ENCODE results near the gene GPR137C.
"Not testable (repeated sequence)": the region's sequence is repeated elsewhere in the genome, so short reads cannot be mapped to it uniquely, and the experiment has no call there.

The GPR137C gene

GRCh38 chr14:52568454-52568853 is 15.8 kb downstream of the GPR137C start:
- not testable (repeated sequence) for DNase-seq

GRCh38 chr14:52575858-52576257 is 23.2 kb downstream of the GPR137C start:
- no peak for DNase-seq

- DNase-seq = no peak
Measured at GRCh38 chr14:52583544-52583943, 30.9 kb downstream of the GPR137C start.

- no peak for DNase-seq
Measured at GRCh38 chr14:52589646-52590045, 37.0 kb downstream of the GPR137C start.

DNA sequence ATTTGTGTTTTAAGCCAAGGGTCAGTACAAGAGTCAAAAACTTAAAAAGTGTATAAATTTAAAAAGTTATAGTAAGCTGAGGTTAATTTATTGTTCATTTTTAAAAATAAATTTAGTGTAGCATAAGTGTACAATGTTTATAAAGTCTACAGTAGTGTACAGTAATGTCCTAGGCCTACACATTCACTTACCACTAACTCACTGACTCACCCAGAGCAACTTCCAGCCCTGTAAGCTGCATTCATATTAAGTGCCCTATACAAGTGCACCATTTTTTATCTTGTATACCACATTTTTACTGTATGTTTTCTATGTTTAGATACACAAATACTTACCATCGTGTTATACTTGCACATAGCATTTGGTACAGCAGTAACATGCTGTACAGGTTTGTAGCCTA is 37.7 kb downstream of the GPR137C start:
- DNase-seq = no peak

GRCh38 chr14:52596320-52596719 is 43.7 kb downstream of the GPR137C start:
- DNase-seq = no peak

DNA sequence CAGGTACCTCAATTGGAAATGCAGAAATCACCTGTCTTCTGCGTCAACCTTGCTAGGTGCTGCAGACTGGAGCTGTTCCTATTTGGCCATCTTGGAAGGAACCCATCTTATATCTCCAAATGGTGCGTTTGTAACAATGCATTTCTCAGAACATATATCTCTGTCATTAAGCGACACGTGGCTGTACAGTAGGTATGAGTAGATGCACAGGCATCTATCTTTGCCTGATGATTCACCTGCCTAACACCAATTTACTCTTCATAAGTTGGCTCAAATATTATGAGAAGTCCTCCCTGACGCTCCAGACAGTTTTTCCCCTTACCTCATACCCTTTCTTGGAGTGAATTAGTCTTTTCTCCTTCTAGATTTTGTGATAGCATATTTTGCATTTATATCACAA is 44.2 kb downstream of the GPR137C start:
- no peak for DNase-seq

- DNase-seq = no peak
Measured at GRCh38 chr14:52598568-52598967, 45.9 kb downstream of the GPR137C start.

DNA sequence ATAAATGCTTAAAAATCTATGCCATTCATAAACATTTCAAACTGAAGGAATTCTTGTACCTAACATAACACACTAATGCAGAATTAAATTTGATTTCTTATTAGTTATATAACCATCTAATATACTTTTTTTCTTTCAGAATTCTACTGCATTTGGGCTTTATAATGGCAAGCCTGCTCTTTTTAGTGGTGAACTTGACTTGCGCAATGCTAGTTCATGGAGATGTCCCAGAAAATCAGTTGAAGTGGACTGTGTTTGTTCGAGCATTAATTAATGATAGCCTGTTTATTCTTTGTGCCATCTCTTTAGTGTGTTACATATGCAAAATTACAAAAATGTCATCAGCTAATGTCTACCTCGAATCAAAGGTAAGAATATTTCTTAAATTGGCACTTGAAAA is 47.3 kb downstream of the GPR137C start:
- DNase-seq = no peak

DNA sequence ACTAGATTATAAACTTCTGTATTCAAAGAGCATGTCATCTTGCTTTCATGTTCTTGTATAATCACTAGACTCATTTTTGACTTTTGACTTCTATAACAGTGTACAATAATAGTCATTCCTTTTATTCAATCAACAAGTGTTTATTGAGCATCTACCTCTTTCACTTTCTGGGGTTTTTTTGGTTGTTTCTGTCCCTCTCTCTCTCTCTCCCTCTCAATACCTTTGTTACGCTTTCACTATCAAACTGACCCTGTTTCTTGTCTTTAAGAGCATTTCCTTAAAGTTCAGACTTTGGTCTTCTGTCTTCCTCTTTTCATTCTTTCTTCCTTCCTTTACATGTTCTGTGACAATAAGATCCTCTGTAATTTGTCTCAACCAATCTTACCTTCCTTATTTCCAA is 49.5 kb downstream of the GPR137C start:
- DNase-seq = no peak

GRCh38 chr14:52607061-52607460 is 54.4 kb downstream of the GPR137C start:
- DNase-seq = no peak

- DNase-seq = no peak
Measured at GRCh38 chr14:52609445-52610044, 56.9 kb downstream of the GPR137C start.

DNA sequence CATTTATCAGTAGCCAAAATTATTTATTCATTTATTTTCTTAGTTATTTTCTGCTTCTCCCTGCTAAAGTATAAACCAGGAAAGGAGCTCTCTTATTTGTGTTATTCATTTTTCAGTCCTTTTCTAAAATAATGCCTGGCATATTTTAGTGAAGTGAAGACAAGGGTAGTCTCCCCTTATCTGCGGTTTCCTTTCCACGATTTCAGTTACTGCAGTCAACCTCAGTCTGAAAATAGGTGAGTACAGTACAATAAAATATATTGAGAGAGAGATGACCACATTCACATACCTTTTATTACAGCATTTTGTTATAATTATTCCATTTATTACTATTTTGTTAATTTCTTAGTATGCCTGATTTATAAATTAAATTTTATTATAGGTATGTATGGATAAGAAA is 57.6 kb downstream of the GPR137C start:
- DNase-seq = no peak

- no peak for DNase-seq
Measured at GRCh38 chr14:52618602-52619001, 66.0 kb downstream of the GPR137C start.

DNA sequence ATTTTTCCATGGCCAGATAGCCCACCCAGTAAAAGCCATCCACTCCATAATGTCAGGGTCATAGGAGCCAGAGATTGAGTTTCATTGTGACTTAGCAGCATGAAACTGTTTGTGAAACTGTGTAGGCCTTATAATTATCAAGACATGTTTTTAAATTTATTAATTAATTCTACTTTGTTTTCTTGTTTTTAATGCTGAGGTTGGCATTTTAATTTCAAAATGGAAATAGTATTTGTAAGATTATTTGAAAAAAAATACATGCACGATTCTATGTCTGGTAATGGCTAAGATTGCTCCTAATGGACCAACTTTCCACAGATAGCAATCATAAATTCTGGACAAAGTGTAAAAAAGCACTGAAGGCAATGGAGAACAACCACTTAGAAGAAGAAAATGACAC is 67.1 kb downstream of the GPR137C start:
- DNase-seq = no peak

DNA sequence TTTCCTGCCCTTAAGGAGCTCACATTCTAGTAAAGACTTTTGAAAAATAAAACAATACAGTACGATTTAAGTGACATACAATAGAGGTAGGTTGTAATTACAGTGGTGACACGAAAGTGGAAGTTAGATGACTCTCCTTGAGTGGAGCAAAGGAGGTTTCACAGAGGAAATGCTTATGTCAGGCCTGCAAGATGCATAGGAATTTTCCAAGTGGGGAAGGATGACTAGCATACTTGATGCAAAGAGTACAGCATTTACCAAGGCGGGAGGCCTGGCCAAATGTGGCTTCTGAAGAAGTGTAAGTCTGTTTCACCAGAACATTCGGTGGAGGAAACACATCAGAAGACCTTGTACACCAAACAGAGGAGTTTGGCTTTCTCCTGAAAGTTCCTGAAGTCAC is 87.5 kb downstream of the GPR137C start:
- no peak for DNase-seq

DNA sequence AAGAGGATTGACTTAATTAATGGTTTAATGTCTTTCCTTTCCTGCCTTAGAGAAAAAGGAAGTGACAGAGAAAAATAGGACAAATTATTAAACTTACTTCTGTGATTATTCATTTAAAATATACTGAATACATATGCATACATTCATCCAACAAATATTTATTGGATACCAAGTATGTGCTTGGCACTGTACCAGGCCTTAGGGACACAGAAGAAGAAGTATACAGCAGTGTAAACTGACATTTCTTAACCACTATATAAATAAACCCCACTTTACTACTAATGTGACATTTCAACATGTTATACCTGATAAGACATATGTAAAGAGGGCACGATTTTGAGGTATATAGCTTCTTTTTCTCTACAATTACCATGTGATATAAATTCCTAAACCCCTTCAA is 89.1 kb downstream of the GPR137C start:
- DNase-seq = no peak

- DNase-seq = no peak
Measured at GRCh38 chr14:52649511-52649910, 96.9 kb downstream of the GPR137C start.

- no peak for DNase-seq
Measured at GRCh38 chr14:52650774-52651173, 98.1 kb downstream of the GPR137C start.

- DNase-seq = no peak
Measured at GRCh38 chr14:52656905-52657304, 104.3 kb downstream of the GPR137C start.

DNA sequence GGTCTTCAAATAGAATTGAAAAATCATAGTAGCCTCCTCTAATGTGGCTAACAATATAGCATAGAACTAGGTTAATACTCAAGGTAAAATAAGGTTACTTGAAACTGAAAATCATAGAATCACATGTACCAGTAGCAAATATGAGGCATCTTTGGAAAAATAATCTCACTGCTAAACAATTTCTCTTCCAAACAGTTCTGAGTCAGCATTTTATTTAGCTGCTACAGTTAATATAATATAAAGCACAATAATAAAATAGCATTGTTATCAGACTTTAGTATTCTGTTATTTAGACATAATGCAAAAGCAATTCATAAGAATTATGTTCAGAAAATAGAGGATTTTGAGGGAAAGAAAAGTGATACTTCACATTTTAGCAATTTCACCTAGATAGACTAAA is 107.7 kb downstream of the GPR137C start:
- DNase-seq = no peak

DNA sequence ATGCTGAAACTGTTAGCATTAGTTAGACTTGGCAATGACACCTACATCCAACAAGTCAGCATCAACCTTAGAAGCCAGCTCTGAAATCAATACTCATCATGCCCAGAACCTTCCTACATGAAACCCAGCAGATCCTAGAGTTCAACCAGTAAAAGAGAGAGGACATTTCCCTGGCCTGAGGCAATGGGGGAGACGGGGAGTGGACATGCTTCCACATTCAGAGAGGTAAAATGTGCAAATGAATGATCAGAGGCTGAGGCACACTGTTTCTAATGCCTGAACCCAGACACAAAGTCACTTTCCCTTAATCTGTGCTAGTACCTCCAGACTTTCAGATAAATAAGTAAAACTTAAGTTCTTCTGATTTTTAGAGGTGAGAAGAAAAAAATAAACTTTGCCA is 108.2 kb downstream of the GPR137C start:
- no peak for DNase-seq

DNA sequence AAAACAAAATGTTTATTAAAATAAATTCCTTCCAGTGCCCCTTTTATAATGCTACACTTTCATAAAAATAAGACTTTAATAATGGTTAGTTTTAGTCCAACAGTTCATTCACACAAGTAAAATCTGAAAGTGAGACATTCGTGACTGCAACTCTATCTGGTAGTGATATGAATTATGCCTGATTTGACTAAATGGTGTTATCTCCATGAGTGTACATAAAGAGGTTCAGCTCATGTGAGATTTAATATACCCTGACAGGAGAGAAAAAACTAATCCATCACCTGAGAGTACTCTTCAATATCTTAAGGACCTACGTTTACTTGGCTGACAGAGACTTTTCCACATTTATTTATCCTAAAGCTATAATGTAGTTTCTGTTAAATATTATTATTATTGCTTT is 108.7 kb downstream of the GPR137C start:
- no peak for DNase-seq

DNA sequence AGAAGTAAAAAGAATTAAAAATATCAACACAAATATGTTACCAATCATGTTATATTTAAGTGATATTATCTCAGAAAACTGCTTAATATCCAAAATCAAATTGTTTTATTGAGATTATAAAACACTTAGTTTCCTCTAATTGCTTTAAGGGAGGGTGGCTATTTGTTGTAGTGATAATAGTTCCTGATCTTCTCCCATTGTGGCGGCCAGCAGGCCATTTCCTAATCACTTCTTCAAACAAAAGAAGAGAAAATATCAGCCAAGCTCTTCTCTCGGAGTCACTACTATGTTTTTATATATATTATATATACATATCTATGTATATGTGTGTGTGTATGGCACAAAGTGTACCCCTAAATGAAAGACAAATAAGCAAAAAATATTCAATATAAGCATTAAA is 111.2 kb downstream of the GPR137C start:
- DNase-seq = no peak

DNA sequence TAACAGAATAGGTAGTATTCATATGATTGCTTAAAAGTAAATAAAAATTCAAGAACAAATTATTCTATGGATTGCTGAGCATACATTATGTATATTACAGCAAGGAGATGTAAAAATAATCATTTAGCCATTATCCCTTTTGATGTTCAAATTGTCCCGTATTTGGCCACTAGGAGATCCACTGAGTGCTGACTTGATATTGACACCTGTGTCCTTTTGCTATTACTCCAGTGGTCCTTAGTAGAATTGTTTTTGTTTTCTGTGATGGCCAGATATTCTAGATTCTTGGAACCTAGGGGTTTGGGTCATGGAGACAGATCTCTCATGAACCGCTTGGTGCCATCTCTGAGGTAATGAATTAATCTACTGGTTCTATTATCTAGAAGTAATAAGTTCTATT is 126.0 kb downstream of the GPR137C start:
- DNase-seq = no peak

All from stimulated activated CD4-positive, alpha-beta T cell treated with anti-CD3 and anti-CD28 coated beads, Interleukin-4, amount 100 ng/mL, for 4 hours (primary cell).